Mammary epithelial cell (primary cell): Measurements from ENCODE around the gene WDR62.

ENCODE experiments used
- EZH2 ChIP-seq: IDR thresholded peaks from 2 replicates; pipeline ENCODE4 v1.6.1; 2012; ENCODE audit warnings: low read length, inconsistent platforms, borderline replicate concordance
- TF ChIP-seq, protein P1 (sequence below), 2 donors: IDR thresholded peaks in 1 of 2; conservative IDR thresholded peaks in 1 of 2; 2 replicates each; pipeline ENCODE4 v1.5.1; 2011 to 2012; ENCODE audit warnings: inconsistent platforms in 2 of 2, low read length in 2 of 2, mild to moderate bottlenecking in 2 of 2, control low read depth in 1 of 2, low read depth in 1 of 2; ENCODE audit not compliant: insufficient read depth in 1 of 2; ENCODE audit errors: extremely low read depth in 1 of 2

DNA sequence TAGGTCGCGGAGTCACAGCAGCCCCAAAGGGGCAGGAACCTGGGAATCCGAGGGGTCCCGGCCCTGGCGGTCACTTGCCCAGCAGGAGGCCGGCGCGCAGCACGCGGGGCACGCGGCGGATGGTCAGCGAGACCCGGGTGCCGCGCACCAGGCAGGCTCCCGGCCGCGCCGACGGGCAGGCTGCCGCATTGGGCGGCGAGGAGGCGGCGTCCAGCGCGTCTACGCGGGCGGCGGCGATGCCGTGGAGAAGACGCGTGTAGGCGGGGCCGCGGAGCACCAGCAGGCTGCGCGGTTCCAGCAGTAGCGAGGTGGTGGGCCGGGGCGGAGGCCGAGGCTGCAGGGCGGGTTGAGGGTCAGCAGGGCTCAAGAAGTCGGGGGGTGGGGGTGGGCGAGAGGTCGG is 45.5 kb upstream of the WDR62 start:
- TF ChIP-seq, protein P1, sequence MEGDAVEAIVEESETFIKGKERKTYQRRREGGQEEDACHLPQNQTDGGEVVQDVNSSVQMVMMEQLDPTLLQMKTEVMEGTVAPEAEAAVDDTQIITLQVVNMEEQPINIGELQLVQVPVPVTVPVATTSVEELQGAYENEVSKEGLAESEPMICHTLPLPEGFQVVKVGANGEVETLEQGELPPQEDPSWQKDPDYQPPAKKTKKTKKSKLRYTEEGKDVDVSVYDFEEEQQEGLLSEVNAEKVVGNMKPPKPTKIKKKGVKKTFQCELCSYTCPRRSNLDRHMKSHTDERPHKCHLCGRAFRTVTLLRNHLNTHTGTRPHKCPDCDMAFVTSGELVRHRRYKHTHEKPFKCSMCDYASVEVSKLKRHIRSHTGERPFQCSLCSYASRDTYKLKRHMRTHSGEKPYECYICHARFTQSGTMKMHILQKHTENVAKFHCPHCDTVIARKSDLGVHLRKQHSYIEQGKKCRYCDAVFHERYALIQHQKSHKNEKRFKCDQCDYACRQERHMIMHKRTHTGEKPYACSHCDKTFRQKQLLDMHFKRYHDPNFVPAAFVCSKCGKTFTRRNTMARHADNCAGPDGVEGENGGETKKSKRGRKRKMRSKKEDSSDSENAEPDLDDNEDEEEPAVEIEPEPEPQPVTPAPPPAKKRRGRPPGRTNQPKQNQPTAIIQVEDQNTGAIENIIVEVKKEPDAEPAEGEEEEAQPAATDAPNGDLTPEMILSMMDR (conservative IDR thresholded peaks at IDR 0.05 in 1 of 2, IDR thresholded peaks at IDR 0.05 in 1 of 2; ENCODE audit: extremely low read depth in 1 of 2, insufficient read depth in 1 of 2, low read depth in 1 of 2, low read length in 2 of 2) = peak in 1 of 2 donors; percentile 7
- TF ChIP-seq EZH2 = no peak
